PC-3 (cell line): Measurements from ENCODE around the gene ATXN8OS.

Source experiments
- CTCF ChIP-seq: fragments of 300-600 bp; sonication (generic); conservative IDR thresholded peaks from 2 replicates; pipeline ENCODE4 v1.5.1; 2017; ENCODE audit warnings: antibody characterized with exemption, low read depth, mild to moderate bottlenecking, low read length
- EZH2phosphoT487 ChIP-seq: fragments of 300-600 bp; sonication (generic); IDR thresholded peaks from 2 replicates; pipeline ENCODE4 v1.6.1; 2018; ENCODE audit warnings: mild to moderate bottlenecking, antibody characterized with exemption, low read length, borderline replicate concordance

GRCh38 chr13:70107498-70108281 is at the start of gene ATXN8OS:
- no peak for TF ChIP-seq CTCF
- no peak for TF ChIP-seq EZH2phosphoT487
